Measurements from ENCODE around the gene SELENOK. TPM values are rescaled to one million over a fixed set of nuclear protein-coding genes. Genes with fewer than 3 reads are reported as not detected.

The SELENOK gene
- total RNA-seq, 1 donor from 2014 or later = 43.3 TPM

DNA sequence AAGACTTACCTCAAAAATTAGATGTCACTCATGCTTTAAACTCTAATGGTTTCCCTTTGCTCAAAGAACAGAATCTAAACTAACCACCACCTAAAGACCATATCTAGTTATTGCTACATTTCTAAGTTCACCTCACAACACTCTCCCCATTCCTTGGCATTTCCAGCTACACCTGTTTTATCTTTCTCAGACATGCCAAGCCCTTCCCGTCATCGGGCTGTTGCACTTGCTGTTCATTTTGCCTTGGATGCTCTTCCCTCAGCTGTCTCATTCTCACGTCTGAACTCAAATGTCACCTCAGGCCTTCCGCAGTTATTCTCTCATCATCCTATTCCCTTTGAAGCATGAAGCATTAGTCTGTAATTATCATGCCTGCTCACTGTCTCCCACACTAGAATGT lies 8.7 kb downstream of the SELENOK start:
- DNase-seq (ENCODE audit: low spot score) = no peak

DNA sequence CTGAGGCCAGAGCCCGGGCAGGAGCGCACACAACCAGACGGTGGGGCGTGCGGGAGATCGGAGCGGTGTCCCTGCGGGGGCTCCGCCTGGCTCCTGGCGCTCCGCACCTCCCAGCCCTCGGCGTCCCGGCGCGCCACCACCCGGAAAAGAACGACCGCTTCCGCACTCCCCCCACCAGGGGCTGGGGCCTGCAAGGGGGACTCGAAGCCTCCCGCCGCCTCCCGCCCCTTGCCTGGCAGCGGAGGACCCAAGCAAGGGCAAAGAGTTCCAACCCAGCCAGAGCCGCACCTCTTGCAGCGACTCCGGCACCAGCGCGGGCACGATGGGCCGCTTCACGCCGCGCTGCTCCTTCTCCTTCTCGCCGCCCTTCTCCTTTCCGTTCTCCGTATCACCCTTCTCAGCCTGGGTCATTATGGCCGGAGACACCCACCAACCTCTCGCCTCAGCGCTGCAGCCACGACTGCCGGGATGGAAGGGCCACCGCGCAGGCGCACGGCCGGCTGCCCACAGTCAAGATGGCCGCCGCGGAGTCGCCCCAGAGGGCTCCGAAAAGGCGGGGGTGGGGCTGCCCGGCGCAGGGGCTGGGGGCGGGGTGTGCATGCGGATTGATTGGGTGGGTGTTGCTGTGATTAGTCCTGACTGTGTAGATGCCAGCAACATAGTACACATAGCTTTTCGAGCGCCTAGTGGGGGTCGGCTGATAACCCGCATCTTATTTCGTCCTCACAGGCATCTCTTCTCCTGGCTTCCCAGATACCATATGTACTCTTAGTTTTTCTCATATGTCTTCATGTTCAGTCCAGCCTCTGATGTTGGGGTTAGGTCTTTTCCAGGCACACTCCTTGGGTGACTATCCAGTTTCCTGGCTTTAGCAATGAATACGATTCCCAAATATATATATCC lies 9.7 kb downstream of the SELENOK start, which contains the start of gene ACTR8:
Gene ACTR8, minus strand, starts transcription at position 462 of the 903 bp plus-strand sequence. Its CDS starts 51 bp downstream, at position 411.
- DNase-seq (ENCODE audit: low spot score) = peak; percentile 93

DNA sequence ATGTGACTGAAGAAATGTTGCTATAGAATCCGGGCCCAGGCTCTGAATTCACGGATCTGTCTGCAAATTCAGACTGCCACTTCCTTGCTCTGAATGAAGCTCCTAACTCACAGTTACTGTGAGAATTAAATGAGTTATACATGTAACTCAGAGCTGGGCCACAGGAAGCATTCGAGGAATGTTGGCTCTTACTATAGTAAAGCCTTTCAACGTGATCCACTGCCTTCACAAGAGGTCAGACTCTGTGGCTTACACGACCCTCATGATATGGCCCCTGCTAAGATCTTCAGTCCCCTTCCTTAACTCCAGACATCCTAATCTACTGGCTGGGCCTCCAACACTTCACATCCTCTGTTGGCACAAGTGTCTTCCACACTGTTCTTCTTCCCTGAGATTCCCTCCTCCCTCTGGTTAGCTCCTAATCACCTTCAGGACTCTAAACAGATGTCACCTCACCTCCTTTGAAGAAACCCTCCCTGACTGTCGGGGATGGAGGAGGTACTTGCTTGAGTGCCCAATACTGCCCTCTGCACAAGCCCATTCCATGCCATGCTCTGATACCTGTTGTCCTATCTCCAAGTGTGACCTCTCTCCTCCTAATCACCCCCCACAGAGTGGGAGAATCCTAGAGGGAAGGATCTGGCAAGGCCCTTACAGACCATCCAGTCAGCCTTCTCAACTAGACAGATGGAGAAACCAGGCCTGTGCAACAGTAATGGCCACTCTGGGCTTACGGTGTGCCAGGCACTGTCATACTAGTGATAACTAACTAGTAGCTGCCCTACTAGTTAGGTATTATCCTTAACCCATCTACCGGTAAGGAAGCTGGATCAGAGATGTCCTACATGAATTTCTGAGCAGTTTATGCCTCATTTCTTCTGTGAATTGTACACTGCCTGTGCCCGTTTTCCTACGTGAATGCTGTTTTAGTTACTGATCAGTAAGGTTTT lies 11.0 kb downstream of the SELENOK start:
- peak; percentile 17 for DNase-seq (ENCODE audit: low spot score)

DNA sequence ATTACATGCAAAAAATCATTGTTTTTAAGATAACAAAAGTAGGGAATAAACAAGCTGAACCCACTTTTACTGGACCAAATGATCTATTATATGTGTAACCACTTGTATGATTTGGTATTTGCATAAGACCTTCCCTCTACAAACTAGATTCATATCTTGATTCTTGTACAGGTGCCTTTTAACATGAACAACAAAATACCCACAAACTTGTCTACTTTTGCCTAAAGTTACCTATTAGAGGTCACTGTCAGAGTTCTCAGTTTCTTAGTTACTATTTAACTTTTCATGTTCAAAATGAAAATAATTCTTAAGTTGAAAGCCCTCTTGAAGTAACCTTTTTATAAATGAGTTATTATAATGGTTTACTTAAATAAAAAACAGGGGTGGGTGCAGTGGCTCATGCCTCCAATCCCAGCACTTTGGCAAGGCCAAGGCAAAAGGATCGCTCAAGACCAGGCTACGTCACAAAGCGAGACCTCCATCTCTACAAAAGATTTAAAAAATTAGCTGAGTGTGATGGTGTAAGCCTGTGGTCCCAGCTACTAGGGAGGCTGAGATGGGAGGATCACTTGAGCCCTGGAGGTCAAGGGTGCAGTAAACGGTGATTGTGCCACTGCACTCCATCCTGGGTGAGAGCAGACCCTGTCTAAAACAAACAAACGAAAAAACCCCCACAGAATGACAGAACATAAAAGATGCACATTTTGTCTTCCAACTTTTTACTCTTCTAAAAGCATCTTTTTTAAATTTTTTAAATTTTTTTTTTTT lies 25.7 kb downstream of the SELENOK start:
- no peak for DNase-seq (ENCODE audit: low spot score)

DNA sequence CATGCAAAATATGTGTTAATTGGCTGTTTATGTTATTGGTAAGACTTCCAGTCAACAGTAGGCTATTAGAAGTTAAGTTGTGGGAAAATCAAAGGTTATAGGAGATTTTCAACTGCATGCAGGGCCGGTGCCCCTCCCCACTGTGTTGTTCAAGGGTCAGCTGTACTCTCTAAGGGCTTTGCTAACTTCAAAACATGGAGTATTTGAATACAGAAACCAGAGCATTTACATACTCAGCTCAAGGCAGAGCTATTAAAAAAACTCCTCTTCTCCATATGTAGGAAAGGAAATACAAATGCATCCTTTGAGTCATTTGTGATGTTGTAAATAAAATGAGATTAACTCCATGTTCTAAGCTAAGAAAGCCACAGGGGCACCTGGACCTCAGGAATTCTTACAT lies 28.5 kb downstream of the SELENOK start:
- DNase-seq (ENCODE audit: low spot score) = no peak

DNA sequence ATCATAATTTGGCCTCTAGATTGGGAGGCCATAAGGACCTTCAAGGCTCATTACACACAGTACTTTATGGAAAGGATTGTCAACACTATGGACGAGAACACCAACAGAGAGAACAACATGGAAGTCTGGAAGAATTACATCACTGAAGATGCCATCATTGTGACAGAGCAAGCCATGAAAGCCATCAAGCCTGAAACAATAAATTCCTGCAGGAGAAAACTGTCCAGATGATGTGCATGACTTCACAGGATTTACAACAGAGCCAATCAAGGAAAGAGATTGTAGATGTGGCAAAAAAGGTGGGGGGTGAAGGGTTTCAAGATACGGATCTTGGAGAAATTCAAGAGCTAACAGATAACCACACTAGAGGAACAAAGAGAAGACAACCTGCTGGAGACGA lies 29.4 kb downstream of the SELENOK start:
- no peak for DNase-seq (ENCODE audit: low spot score)

DNA sequence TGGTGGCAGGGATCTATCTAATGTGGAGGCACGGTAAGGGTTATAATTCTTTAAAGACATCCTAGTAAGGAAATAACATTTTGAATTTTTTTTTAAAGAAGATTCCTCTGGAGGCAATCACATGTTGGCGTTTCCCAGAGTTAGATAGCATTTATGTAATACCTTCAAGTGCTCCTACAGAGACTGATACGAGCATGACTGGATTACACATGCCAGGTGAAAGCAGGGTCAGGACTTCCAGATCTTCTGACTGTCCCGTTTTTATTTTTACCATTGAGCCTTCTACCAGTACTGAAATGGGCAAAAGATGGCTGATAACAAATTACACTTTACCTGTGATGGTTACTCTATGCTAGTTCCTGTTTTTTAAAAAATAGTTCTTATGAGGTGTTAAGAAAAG lies 31.5 kb downstream of the SELENOK start:
- no peak for DNase-seq (ENCODE audit: low spot score)

DNA sequence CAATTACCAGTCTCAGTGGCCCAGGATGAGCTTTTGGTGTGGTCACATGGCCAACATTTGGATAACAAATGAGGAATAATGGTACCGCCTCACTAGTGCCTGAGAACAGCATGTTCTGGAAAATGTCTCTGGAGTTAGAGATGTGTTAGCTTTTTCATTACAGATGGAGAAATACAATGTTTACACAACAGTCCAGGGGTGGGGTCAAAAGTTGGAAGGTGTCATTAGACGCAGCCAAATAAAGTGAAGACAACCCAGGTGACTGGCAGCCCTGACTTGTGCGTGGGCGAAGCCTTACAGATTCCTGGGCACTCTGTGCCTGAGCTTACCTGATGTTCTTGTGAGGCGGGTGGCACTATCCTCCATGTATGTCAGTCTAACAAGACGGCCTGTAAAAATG lies 32.5 kb downstream of the SELENOK start:
- DNase-seq (ENCODE audit: low spot score) = no peak

DNA sequence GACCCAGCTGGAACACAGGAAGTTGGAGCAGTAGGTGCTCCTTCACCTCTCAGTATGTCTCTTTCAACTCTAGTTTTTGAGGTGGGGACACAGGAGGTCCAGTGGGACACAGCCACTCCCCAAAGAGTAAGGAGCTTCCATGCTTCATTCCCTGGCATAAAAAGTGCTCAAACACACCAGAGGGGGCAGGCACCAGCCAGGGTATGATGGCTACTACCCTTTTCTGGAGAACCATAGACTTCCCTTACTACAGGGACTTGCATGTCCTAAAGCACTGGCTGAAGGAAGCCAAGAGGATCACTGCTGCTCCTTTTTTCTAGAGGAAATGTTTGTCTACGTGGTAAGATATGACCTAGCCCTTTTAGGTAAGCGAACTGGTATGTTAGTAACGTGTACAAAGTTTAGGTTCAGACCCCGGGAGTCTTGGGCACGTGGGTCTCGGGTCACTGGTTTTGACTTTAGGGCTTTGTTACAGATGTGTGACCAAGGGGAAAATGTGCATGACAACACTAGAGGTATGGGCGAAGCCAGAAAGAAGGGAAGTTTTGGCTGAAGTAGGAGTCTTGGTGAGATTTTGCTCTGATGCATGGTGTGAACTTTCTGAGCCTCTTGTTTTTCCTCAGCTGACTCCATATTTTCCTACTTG lies 33.4 kb downstream of the SELENOK start:
- no peak for DNase-seq (ENCODE audit: low spot score)

DNA sequence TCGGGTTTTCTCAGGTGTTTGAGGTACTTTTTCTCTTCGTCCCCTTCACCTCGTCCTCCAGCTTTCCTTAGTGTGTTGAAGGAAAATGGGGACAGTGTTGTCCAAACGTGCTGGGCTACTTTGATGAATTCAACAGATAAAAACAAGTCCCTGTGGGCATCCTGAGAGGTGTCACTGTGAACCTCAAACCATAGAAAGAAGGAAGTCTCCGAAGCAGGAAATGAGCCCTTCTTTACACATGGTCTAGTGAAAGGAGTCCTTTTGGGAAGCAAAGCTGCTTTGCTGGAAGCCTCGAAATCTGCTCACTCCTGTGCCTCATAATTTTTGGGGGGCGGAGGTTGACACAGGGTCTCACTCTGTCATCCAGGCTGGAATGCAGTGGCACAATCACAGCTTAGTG lies 34.7 kb downstream of the SELENOK start:
- DNase-seq (ENCODE audit: low spot score) = no peak

DNA sequence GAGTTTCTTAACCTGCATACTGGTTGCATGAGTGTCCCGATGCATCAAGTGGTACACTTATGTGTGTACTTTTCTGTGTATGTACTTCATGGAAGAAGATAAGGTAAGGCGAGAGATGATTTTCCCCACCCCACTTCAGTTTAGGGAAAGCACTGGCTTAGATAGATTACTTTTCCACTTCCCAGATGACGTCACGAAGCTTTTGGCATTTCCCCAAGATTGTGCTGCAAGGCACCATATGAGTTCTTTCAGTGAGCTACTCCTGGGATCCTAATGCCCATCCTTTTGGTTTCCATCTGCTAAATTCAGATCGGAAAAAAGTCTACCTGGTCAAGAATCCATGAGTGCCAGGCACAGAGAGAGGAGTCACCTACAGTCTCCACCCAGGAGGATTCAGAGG lies 40.8 kb downstream of the SELENOK start:
- peak; percentile 58 for DNase-seq (ENCODE audit: low spot score)

DNA sequence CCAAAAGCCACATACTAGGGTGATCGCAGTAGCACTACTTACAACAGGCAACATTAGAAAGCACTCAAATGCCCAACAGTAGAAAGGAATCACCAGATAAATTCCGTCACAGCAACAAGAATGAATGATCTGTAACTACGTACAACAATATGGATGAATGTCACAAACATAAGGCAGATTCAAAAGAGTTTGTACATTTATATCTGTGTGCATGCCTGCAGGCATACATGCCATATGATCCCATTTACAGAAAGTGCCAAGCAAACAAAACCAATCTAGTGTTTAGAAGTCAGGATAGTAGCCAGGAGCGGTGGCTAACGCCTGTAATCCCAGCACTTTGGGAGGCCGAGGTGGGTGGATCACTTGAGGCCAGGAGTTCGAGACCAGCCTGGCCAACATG lies 41.7 kb downstream of the SELENOK start:
- DNase-seq (ENCODE audit: low spot score) = no peak

DNA sequence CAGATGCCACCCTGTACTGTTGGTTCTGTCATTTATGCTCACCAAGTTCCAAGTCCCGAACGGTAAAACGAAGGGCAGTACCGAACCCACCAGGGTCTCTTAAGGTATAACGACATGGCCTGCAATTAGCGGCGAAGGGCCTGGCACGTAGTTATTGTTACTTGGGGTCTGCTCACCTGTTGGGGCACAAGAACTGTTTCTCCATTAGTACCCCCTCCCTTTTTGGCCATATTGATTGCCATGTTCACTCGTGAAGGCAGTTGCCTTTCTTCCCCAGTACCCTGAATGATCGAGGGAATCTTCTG lies 44.9 kb downstream of the SELENOK start:
- DNase-seq (ENCODE audit: low spot score) = no peak

DNA sequence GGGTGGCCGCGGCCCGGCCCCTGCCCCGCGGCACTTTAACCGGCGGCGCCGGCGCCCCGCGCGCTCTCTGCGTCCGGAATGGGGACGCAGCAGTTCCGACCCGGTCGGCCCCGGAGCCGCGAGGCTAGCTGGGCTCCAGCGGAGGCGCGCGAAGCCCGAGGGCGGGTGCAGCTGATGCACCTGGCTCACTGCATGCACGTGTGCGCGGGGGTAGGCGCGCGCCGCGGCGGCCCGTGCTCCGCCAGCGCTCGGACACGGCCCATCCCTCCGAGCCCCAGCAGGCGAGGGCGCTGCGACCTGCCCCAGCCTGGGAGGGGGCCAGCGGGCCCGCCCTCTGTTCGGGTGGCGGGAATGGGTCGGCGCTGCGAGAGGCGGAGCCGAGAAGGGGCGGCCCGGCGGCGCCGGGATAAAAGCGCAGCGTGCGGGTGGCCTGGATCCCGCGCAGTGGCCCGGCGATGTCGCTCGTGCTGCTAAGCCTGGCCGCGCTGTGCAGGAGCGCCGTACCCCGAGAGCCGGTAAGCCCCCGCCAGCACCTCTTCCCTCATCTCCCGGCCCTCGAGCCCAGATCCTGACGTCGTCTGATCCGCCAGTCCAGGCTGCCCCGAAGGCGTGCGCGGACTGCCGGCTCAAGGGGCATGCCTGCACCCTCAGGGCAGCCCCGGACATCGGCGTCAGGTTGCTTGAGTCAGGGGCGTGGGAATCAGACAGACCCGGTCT lies 45.4 kb downstream of the SELENOK start, which contains the start of the genes CHDH and IL17RB:
Gene CHDH, minus strand, starts transcription at position 286 of the 717 bp plus-strand sequence. CDS start 22,411 bp downstream, outside the sequence.
Gene IL17RB, plus strand, starts transcription at position 435 of the 717 bp plus-strand sequence. Its CDS starts 21 bp downstream, at position 456.
- DNase-seq (ENCODE audit: low spot score) = peak; percentile 29

DNA sequence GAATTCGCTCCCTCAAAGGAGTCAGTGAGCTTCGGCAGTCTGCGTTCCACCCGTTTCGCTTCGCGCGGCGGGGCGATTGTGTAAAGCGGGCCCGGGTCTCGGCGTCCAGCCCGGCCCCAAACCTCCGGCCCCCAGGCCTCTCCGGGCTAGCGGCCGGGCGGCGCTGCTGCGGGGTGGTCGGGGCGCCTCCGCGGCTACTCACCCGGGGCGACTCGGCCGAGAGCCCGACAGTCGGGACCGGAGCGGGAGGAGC lies 45.9 kb downstream of the SELENOK start:
- DNase-seq (ENCODE audit: low spot score) = no peak

DNA sequence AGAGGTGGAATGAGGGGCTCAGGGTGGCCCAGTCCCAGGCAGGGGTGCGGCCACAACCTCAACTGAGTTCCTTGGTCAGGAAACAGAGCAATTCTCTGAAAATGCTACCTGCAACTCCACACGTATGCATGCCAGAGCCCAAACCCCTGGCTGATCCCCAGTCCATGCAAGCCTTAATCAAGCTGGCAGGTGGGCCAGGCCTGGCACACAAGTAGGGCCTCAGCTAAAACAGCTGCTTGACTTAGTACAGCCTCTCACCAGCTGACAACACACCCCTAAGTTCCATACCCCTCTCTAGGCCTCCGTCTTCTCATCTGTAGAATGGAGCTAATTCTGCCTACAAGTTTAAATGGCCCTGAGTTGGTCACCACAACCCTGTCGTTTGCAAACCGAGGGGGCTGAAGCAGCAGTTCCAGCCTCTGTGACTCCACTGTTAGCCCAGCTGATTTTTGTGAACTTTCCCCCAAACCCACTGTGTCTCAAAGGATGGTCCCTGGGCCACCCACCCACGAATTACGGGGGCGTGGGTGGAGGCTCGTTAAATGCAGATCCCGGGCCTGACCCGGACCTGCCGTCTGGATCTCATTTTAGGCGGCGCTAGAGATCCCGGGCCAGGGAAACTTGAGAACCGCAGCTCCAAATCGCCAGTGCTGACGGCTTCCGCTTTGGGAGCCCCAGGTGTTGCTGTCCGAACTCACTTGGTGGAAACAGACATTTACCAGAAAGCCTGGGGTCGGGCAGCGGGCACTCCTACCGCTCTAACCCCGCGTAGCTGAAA lies 46.4 kb downstream of the SELENOK start:
- peak; percentile 42 for DNase-seq (ENCODE audit: low spot score)

DNA sequence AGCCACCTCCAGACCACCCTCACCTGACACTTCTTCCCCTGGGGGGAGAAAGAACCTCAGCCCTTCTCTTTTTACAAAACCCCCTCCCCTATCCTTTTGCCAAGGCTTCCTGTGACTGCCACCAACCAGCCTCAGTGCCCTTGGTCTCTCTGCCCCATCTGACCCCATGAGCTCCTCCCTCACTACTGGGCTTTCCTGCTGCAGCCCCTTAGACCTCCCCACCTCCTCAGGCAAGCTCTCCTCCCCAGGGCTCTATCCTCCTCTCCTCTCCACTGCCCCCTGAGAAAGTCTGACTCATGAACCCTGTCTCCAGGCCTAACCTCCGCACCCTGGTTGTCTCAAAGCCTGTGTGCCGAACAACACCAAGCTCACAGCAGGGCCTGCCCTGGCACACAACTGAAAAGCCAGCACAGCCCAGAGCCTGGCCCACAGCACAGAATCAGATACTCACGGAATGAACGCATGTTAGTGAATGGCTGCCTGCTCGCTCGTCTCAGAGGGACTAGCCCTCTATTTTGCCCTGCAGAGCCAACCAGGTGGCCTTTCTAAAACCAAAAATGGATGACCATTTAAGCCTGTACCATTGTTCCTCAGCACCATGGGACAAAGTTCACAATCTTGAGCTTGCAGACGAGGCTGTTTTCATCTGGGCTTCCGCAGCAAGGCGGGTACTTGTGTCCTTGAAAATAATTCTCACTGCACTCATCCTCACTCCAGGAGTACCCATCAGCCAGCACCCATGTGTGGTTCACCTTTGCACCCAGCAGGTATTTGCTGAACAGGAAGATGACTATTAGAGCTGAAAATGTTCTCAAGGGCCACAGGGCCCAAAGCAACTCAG lies 47.2 kb downstream of the SELENOK start:
- no peak for DNase-seq (ENCODE audit: low spot score)

DNA sequence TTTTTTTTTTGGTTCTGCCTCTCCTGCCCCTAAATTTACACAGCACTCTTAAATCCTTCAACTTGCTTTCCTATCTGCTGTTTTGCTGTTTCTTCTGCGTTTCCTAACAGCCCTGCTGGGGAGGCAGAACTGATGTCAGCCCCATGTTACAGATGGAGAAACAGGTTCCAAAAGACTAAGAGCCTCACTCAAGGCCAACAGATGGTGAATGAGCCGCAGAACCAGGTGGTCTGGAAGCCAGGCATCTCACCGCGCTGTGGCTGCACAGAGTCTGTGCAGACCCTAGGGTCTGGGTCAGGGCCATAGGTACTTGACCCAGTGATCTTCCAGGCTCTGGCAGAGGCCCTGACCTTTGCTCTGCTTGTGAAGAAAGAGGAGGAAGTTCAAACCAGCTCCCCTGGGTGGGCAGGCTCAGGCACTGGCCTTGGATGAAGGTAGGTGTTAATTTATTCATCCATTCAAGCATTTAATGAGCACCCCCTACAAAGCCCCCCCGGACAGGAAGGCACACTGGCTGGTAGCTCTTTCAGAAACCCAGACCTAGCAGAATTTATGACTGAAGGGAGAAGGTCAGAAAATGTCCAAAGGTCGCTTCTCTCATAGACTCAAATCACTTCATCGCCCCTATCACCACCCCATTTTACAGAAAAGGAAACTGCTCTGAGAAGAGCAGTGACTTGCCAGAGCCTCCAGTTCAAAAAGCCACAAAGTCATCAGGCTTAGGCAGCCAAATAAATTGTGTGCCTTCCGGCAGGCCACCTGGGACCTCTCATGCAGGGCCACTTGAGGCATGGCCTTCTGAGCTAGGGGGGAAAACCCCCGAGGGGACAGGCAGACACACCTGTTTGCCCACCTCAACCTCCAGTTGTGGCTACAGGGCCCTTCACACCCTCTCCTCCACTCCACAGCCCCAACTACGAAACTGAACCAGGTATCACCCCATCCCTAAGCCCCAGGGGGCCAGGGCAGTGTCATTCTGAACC lies 48.2 kb downstream of the SELENOK start:
- DNase-seq (ENCODE audit: low spot score) = no peak

Measured in umbilical cord (tissue), 2 donors.